T-cell (primary cell): ENCODE measurements around the gene CMBL. TPM values are rescaled to one million over a fixed set of nuclear protein-coding genes. Genes with fewer than 3 reads are reported as not detected.

ENCODE experiments used
- ATAC-seq, 4 experiments: fragments of 200-7000 bp in 3 of 4; fragments of 150-1000 bp in 1 of 4; cut with Tn5 transposase; replicated peaks in 1 of 4; 1 replicate in 3 of 4; 2 replicates in 1 of 4; pipeline ENCODE4 v1.10.0; 2021; ENCODE audit warnings: moderate library complexity in 3 of 4, mild to moderate bottlenecking in 2 of 4, moderate number of reproducible peaks in 1 of 4
- CTCF ChIA-PET, 2 donors: fragments of 300-600 bp; sonication (Branson Sonifier 250); formaldehyde crosslinking; loops; one replicate each; lab custom pipeline; 2022; ENCODE audit warnings: antibody characterized with exemption in 2 of 2; lab: Charles Lee
- POLR2A ChIA-PET, 2 donors: fragments of 300-600 bp; sonication (Branson Sonifier 250); formaldehyde crosslinking; loops; one replicate each; lab custom pipeline; 2022; ENCODE audit warnings: antibody characterized with exemption in 2 of 2; lab: Charles Lee
- DNase-seq, 35 experiments: peaks; one replicate each; pipeline versions ENCODE4 v3.0.0 to v3.0.0-alpha.2; 2013 to 2023
- H3K27ac ChIP-seq: one replicate; pipeline ENCODE4 v1.5.1; 2013; ENCODE audit warnings: low read length
- H3K27me3 ChIP-seq, 2 experiments: replicated peaks in 1 of 2; 1 replicate in 1 of 2; 2 replicates in 1 of 2; pipeline versions ENCODE4 v1.6.1 to v1.7.0; 2013; ENCODE audit warnings: low read length in 1 of 2, mixed read lengths in 1 of 2; ENCODE audit not compliant: control insufficient read depth in 2 of 2, insufficient read depth in 2 of 2; ENCODE audit errors: extremely low read depth in 1 of 2
- H3K36me3 ChIP-seq, 2 donors: 1 replicate in 1 of 2; 2 replicates in 1 of 2; pipeline versions ENCODE4 v1.6.1 to v1.7.0; 2013; ENCODE audit warnings: low read length in 1 of 2; ENCODE audit not compliant: control insufficient read depth in 2 of 2, insufficient read depth in 1 of 2; ENCODE audit errors: extremely low read depth in 1 of 2
- H3K4me1 ChIP-seq, 2 experiments: 1 replicate in 1 of 2; 2 replicates in 1 of 2; pipeline versions ENCODE4 v1.6.1 to v1.7.0; 2013; ENCODE audit warnings: low read length in 2 of 2, mixed read lengths in 1 of 2; ENCODE audit not compliant: insufficient read depth in 2 of 2, control insufficient read depth in 1 of 2; ENCODE audit errors: extremely low read depth in 1 of 2
- H3K4me3 ChIP-seq, 2 donors: 1 replicate in 1 of 2; 2 replicates in 1 of 2; pipeline versions ENCODE4 v1.5.1 to v1.7.0; 2013; ENCODE audit warnings: mild to moderate bottlenecking in 2 of 2, low read length in 1 of 2, moderate library complexity in 1 of 2; ENCODE audit not compliant: control insufficient read depth in 1 of 2; ENCODE audit errors: extremely low read depth in 1 of 2
- H3K9me3 ChIP-seq: 2 replicates; pipeline ENCODE4 v1.7.0; 2013
- H3K27ac Mint-ChIP-seq, 2 donors: one replicate each; pipeline ENCODE4 v1.8.0; 2020 to 2021; ENCODE audit warnings: mild to moderate bottlenecking in 2 of 2, mixed read lengths in 2 of 2
- H3K27me3 Mint-ChIP-seq, 2 donors: one replicate each; pipeline ENCODE4 v1.8.0; 2021 to 2022; ENCODE audit warnings: mixed read lengths in 2 of 2
- H3K36me3 Mint-ChIP-seq: one replicate; pipeline ENCODE4 v1.8.0; 2021; ENCODE audit warnings: mixed read lengths
- H3K4me1 Mint-ChIP-seq, 3 donors: one replicate each; pipeline ENCODE4 v1.8.0; 2020 to 2022; ENCODE audit warnings: mixed read lengths in 3 of 3, mild to moderate bottlenecking in 1 of 3
- H3K4me3 Mint-ChIP-seq, 3 donors: one replicate each; pipeline ENCODE4 v1.8.0; 2020 to 2022; ENCODE audit warnings: mild to moderate bottlenecking in 3 of 3, mixed read lengths in 3 of 3, moderate library complexity in 3 of 3
- H3K9me3 Mint-ChIP-seq, 3 donors: one replicate each; pipeline ENCODE4 v1.8.0; 2020 to 2022; ENCODE audit warnings: mixed read lengths in 3 of 3
- WGBS: methylation state at CpG from one replicate; pipeline ENCODE4 v1.1.5; 2013; ENCODE audit warnings: missing lambda C conversion rate; ENCODE audit not compliant: insufficient coverage; 5-methylcytosine and 5-hydroxymethylcytosine counted together
- total RNA-seq, 35 experiments: library from RNA in 6 of 35; stranded (reverse) in 6 of 35; fragments of 120-200 nt in 1 of 35; gene quantifications; one replicate each; pipeline versions ENCODE4 v1.2.1 to v1.2.4 and lab custom pipeline; 2013 to 2026

Gene CMBL
- total RNA-seq, 5 donors from 2014 or later (not counting 1 experiment from before 2014, with no cell fraction given) = 0.19 to 1.2 (median 0.80) TPM

- ChIA-PET CTCF (no interaction called here), POLR2A (no interaction called here)
- no peak for DNase-seq
- Mint-ChIP-seq H3K27me3 (no peaks in the 10 kb centered on the region), H3K4me3 (no peak overlapping the region), H3K9me3 (peaks cover 7 to 16% (median 8%) of the 10 kb centered on the region in 3 donors), H3K4me1 (no peaks in the 10 kb centered on the region), H3K36me3 (peaks cover 61% of the 10 kb centered on the region), H3K27ac (no peak overlapping the region)
- H3K27me3 ChIP-seq = no peaks in the 10 kb centered on the region
- WGBS = 88% methylated on average over 8 of the region's 11 CpGs
- no peaks in the 10 kb centered on the region for H3K9me3 ChIP-seq
- ATAC-seq = no peak
- no peak overlapping the region for H3K27ac ChIP-seq
- peaks cover 8 to 11% of the 10 kb centered on the region in 2 donors for H3K36me3 ChIP-seq
- H3K4me3 ChIP-seq = no peak overlapping the region
- no peaks in the 10 kb centered on the region for H3K4me1 ChIP-seq
Measured at GRCh38 chr5:10229306-10230048, 78.2 kb downstream of the CMBL start.

DNA sequence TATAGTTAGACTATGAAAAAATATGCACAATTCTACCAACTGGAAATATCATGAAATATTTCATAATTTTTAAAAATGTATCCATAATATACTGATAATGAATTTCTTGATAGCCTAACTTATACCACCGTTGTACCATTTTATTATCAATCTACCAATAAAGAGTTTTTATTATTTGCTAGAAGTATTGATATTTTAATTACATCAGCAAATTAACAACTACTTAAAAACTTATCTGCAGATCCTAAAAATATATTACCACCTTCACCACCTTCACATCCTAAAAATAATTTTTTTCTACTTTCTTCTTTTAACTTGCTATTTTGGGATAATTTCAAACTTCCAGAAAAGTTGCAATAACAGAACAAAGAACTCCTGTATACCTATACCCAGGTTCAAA is 79.4 kb downstream of the CMBL start:
- Mint-ChIP-seq H3K27ac (no peak overlapping the region), H3K4me3 (no peak overlapping the region), H3K4me1 (no peaks in the 10 kb centered on the region), H3K9me3 (peaks cover 8 to 23% (median 14%) of the 10 kb centered on the region in 3 donors), H3K27me3 (no peaks in the 10 kb centered on the region), H3K36me3 (peaks cover 68% of the 10 kb centered on the region)
- ATAC-seq (no peak), DNase-seq (no peak)
- Histone ChIP-seq H3K4me1 (no peaks in the 10 kb centered on the region), H3K27ac (no peak overlapping the region), H3K4me3 (no peak overlapping the region), H3K36me3 (peaks cover 8 to 9% of the 10 kb centered on the region in 2 donors), H3K27me3 (no peaks in the 10 kb centered on the region), H3K9me3 (no peaks in the 10 kb centered on the region)
- WGBS = no CpG with 5 or more reads among the region's 1 CpG
- CTCF ChIA-PET = no interaction called here
- POLR2A ChIA-PET = no interaction called here

Other genes with a start within 250 kb of the CMBL start
- 10 to 100 TPM in 4 of 5 donors, 1 to 10 TPM in 1; 7.7 to 14.9 (median 13.4) TPM for gene ATPSCKMT, start 58.0 kb downstream of the CMBL start, total RNA-seq
- 100 to 1,000 TPM in 3 of 5 donors, 10 to 100 TPM in 2; 63.3 to 111 (median 105) TPM for gene CCT5, start 57.6 kb downstream of the CMBL start, total RNA-seq
- 100 to 1,000 TPM; 146 to 185 (median 167) TPM for gene MARCHF6, start 45.8 kb upstream of the CMBL start, total RNA-seq
- gene ROPN1L, start 134.0 kb upstream of the CMBL start, total RNA-seq = 1 to 10 TPM in 2 of 5 donors, under 1 TPM in 3; 0.61 to 1.5 (median 0.95) TPM